H9 (cell line): Measurements from ENCODE around the gene ARHGAP24. TPM values are rescaled to one million over a fixed set of nuclear protein-coding genes. Genes with fewer than 3 reads are reported as not detected.

Experiments
- DNase-seq: peaks from one replicate; pipeline ENCODE4 v3.0.0-alpha.2; 2017
- H2AFZ ChIP-seq: one replicate; pipeline ENCODE4 v1.6.1; 2013; ENCODE audit warnings: mild to moderate bottlenecking, low read length, control low read depth, moderate library complexity
- H2AK5ac ChIP-seq: 2 replicates; pipeline ENCODE4 v1.6.1; 2013; ENCODE audit warnings: low read length, control low read depth, mixed read lengths; ENCODE audit not compliant: insufficient read length
- H2BK120ac ChIP-seq: one replicate; pipeline ENCODE4 v1.6.1; 2013; ENCODE audit warnings: low read depth, mild to moderate bottlenecking, low read length, control low read depth, inconsistent platforms; ENCODE audit not compliant: poor library complexity, severe bottlenecking
- H2BK12ac ChIP-seq: 2 replicates; pipeline ENCODE4 v1.6.1; 2013; ENCODE audit warnings: low read length, control low read depth, mixed read lengths, low read depth; ENCODE audit not compliant: insufficient read length
- H2BK15ac ChIP-seq: 2 replicates; pipeline ENCODE4 v1.6.1; 2013; ENCODE audit warnings: low read depth, low read length, control low read depth
- H2BK20ac ChIP-seq: one replicate; pipeline ENCODE4 v1.6.1; 2013; ENCODE audit warnings: low read depth, mild to moderate bottlenecking, low read length, control low read depth, inconsistent platforms; ENCODE audit not compliant: poor library complexity, severe bottlenecking
- H2BK5ac ChIP-seq: 2 replicates; pipeline ENCODE4 v1.6.1; 2013; ENCODE audit warnings: low read length, control low read depth, mixed read lengths; ENCODE audit not compliant: insufficient read length
- H3K14ac ChIP-seq: 2 replicates; pipeline ENCODE4 v1.6.1; 2013; ENCODE audit warnings: low read length, control low read depth; ENCODE audit not compliant: insufficient read depth
- H3K18ac ChIP-seq: 2 replicates; pipeline ENCODE4 v1.6.1; 2013; ENCODE audit warnings: low read depth, mild to moderate bottlenecking, mixed read lengths, low read length, control low read depth; ENCODE audit not compliant: insufficient read length
- H3K23ac ChIP-seq: 2 replicates; pipeline ENCODE4 v1.6.1; 2013; ENCODE audit warnings: low read length, control low read depth, mixed read lengths, low read depth; ENCODE audit not compliant: insufficient read length
- H3K23me2 ChIP-seq: 2 replicates; pipeline ENCODE4 v1.6.1; 2013; ENCODE audit warnings: low read depth, mild to moderate bottlenecking, mixed read lengths, low read length, control low read depth; ENCODE audit not compliant: insufficient read length, poor library complexity, severe bottlenecking
- H3K27ac ChIP-seq: 2 replicates; pipeline ENCODE4 v1.5.1; 2013; ENCODE audit warnings: low read length, control low read depth, mixed read lengths, low read depth; ENCODE audit not compliant: insufficient read length
- H3K27me3 ChIP-seq: 2 replicates; pipeline ENCODE4 v1.6.1; 2013; ENCODE audit warnings: low read length, control low read depth, inconsistent platforms; ENCODE audit not compliant: insufficient read depth
- H3K4ac ChIP-seq: 2 replicates; pipeline ENCODE4 v1.6.1; 2013; ENCODE audit warnings: low read depth, mild to moderate bottlenecking, control low read depth, inconsistent platforms, low read length, moderate library complexity
- H3K4me1 ChIP-seq: 2 replicates; pipeline ENCODE4 v1.6.1; 2013; ENCODE audit warnings: low read length, control low read depth, inconsistent platforms; ENCODE audit not compliant: insufficient read depth
- H3K4me2 ChIP-seq: 2 replicates; pipeline ENCODE4 v1.6.1; 2013; ENCODE audit warnings: low read length, control low read depth, mixed read lengths; ENCODE audit not compliant: insufficient read length, insufficient read depth
- H3K56ac ChIP-seq: 2 replicates; pipeline ENCODE4 v1.6.1; 2013; ENCODE audit warnings: low read depth, mild to moderate bottlenecking, mixed read lengths, low read length, control low read depth; ENCODE audit not compliant: insufficient read length
- H3K79me1 ChIP-seq: 2 replicates; pipeline ENCODE4 v1.6.1; 2013; ENCODE audit warnings: low read depth, mild to moderate bottlenecking, moderate library complexity, low read length, control low read depth, inconsistent platforms; ENCODE audit not compliant: insufficient read depth, poor library complexity, severe bottlenecking
- H3K79me2 ChIP-seq: 2 replicates; pipeline ENCODE4 v1.6.1; 2013; ENCODE audit warnings: low read length, control low read depth, inconsistent platforms; ENCODE audit not compliant: insufficient read depth
- H3K9ac ChIP-seq: 2 replicates; pipeline ENCODE4 v1.6.1; 2013; ENCODE audit warnings: low read length, control low read depth, mixed read lengths; ENCODE audit not compliant: insufficient read length; ENCODE audit errors: extremely low read depth
- H3K9me3 ChIP-seq: one replicate; pipeline ENCODE4 v1.6.1; 2013; ENCODE audit warnings: low read depth, low read length, inconsistent platforms; ENCODE audit not compliant: control insufficient read depth
- H3T11ph ChIP-seq: one replicate; pipeline ENCODE4 v1.6.1; 2013; ENCODE audit warnings: mild to moderate bottlenecking, low read length, control low read depth, inconsistent platforms
- H4K20me1 ChIP-seq: one replicate; pipeline ENCODE4 v1.6.1; 2013; ENCODE audit not compliant: control insufficient read depth, insufficient read length, insufficient read depth
- H4K5ac ChIP-seq: 2 replicates; pipeline ENCODE4 v1.6.1; 2013; ENCODE audit warnings: low read depth, mild to moderate bottlenecking, mixed read lengths, low read length, control low read depth; ENCODE audit not compliant: insufficient read length
- H4K8ac ChIP-seq: replicated peaks from 2 replicates; pipeline ENCODE4 v1.6.1; 2013; ENCODE audit warnings: low read length, control low read depth, mixed read lengths, low read depth; ENCODE audit not compliant: insufficient read length
- H4K91ac ChIP-seq: 2 replicates; pipeline ENCODE4 v1.6.1; 2013; ENCODE audit warnings: low read depth, mild to moderate bottlenecking, moderate library complexity, mixed read lengths, low read length, control low read depth; ENCODE audit not compliant: insufficient read length
- H3K27ac Mint-ChIP-seq, 3 experiments: 2 replicates in 2 of 3; 3 replicates in 1 of 3; pipeline ENCODE4 v1.8.0; 2020 to 2021; ENCODE audit warnings: mixed read lengths in 3 of 3, mild to moderate bottlenecking in 1 of 3, moderate library complexity in 1 of 3
- H3K27me3 Mint-ChIP-seq: 2 replicates; pipeline ENCODE4 v1.8.0; 2021; ENCODE audit warnings: low read depth, mild to moderate bottlenecking, moderate library complexity, mixed read lengths
- H3K36me3 Mint-ChIP-seq, 3 experiments: 2 replicates in 2 of 3; 3 replicates in 1 of 3; pipeline ENCODE4 v1.8.0; 2020 to 2021; ENCODE audit warnings: low read depth in 3 of 3, mixed read lengths in 3 of 3; ENCODE audit not compliant: insufficient read depth in 1 of 3
- H3K4me1 Mint-ChIP-seq, 2 experiments: 2 replicates each; pipeline ENCODE4 v1.8.0; 2020; ENCODE audit warnings: mixed read lengths in 2 of 2
- H3K4me3 Mint-ChIP-seq, 2 experiments: 2 replicates in 1 of 2; 3 replicates in 1 of 2; pipeline ENCODE4 v1.8.0; 2020 to 2021; ENCODE audit warnings: mild to moderate bottlenecking in 2 of 2, mixed read lengths in 2 of 2, moderate library complexity in 1 of 2
- H3K9me3 Mint-ChIP-seq, 2 experiments: 2 replicates in 1 of 2; 3 replicates in 1 of 2; pipeline ENCODE4 v1.8.0; 2020; ENCODE audit warnings: mild to moderate bottlenecking in 2 of 2, mixed read lengths in 2 of 2, moderate library complexity in 1 of 2
- CTCF ChIP-seq: fragments of 200-600 bp; sonication (generic); conservative IDR thresholded peaks from 3 replicates; pipeline ENCODE4 v1.8.0; 2021; ENCODE audit warnings: antibody characterized with exemption, mild to moderate bottlenecking
- WGBS: extraction: QIAGEN DNeasy Blood & Tissue Kit; methylation state at CpG from one replicate; pipeline ENCODE4 v1.1.7; 2013; ENCODE audit warnings: missing lambda C conversion rate, low lambda C conversion rate, mixed read lengths; ENCODE audit not compliant: insufficient read length; ENCODE audit errors: extremely low coverage; 5-methylcytosine and 5-hydroxymethylcytosine counted together
- total RNA-seq: library from RNA; stranded (reverse); gene quantifications from 2 replicates; pipeline ENCODE4 v1.2.1, GENCODE V29; 2021

ARHGAP24 gene
- total RNA-seq, 1 experiment from 2014 or later: 0.37 TPM

DNA sequence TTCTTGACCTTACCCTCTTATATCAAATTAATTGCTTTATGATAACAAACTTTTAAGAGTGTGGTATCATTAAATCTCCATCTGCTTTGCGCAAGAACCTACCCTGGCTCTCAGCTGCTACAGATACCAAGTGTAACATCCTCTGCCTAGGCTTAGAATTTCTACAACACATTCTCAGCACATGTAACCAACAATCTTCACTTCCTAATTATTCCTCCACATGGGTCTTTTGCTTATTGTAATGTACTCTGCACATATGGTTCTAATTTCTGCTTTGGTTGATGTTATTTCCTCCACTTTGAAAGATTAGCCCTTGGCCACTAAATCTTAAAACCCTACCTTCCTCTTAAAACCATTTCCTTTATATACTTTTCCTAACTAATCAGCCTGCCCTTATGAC is 242.4 kb downstream of the ARHGAP24 start:
- H4K20me1 ChIP-seq: no peaks in the 10 kb centered on the region
- H2BK120ac ChIP-seq: no peak overlapping the region
- H3K4me1 Mint-ChIP-seq: no peaks in the 10 kb centered on the region
- no peak overlapping the region for H3K14ac ChIP-seq
- no peak overlapping the region for H3K4me2 ChIP-seq
- H3K23me2 ChIP-seq: no peaks in the 10 kb centered on the region
- H2BK5ac ChIP-seq: no peak overlapping the region
- no peak for TF ChIP-seq CTCF
- no peak overlapping the region for H3K56ac ChIP-seq
- no peaks in the 10 kb centered on the region for H3K27me3 ChIP-seq
- no peaks in the 10 kb centered on the region for H3K36me3 Mint-ChIP-seq
- no peak overlapping the region for H2AK5ac ChIP-seq
- H2BK15ac ChIP-seq: no peak overlapping the region
- WGBS: no CpG with 5 or more reads among the region's 1 CpG
- H2AFZ ChIP-seq: no peak overlapping the region
- no peaks in the 10 kb centered on the region for H3K79me2 ChIP-seq
- H2BK12ac ChIP-seq: no peak overlapping the region
- no peaks in the 10 kb centered on the region for H3K9me3 ChIP-seq
- H3K27ac ChIP-seq: no peak overlapping the region
- no peak overlapping the region for H4K8ac ChIP-seq
- no peaks in the 10 kb centered on the region for H3K27me3 Mint-ChIP-seq
- H3K4me1 ChIP-seq: no peaks in the 10 kb centered on the region
- no peak overlapping the region for H4K5ac ChIP-seq
- no peak overlapping the region for H3K4ac ChIP-seq
- no peak overlapping the region for H2BK20ac ChIP-seq
- no peak overlapping the region for H3T11ph ChIP-seq
- no peak overlapping the region for H3K4me3 Mint-ChIP-seq
- H3K9me3 Mint-ChIP-seq: no peaks in the 10 kb centered on the region
- no peak overlapping the region for H3K18ac ChIP-seq
- no peak overlapping the region for H3K23ac ChIP-seq
- H3K79me1 ChIP-seq: no peaks in the 10 kb centered on the region
- DNase-seq: no peak
- H3K9ac ChIP-seq: no peak overlapping the region
- H3K27ac Mint-ChIP-seq: no peak overlapping the region
- H4K91ac ChIP-seq: no peak overlapping the region
